ENCODE results near the gene DNAJC11. TPM values are rescaled to one million over a fixed set of nuclear protein-coding genes. Genes with fewer than 3 reads are reported as not detected.
A peak's percentile ranks its signal among the peaks of the same experiment; 100 is the strongest.

Gene DNAJC11
- total and polyA plus RNA-seq, 2 experiments from 2014 or later: 28.9 to 40.6 TPM

- H3K9me3 ChIP-seq (ENCODE audit: low read depth): no peaks in the 10 kb centered on the region
- no peak for DNase-seq
- no peak overlapping the region for H3K4me3 ChIP-seq
- 85 to 87% methylated on average over 7 of the region's 7 CpGs for WGBS, 2 experiments (ENCODE audit: low coverage in 1 of 2, low lambda C conversion rate in 2 of 2, missing lambda C conversion rate in 2 of 2)
- H3K36me3 ChIP-seq (ENCODE audit: low read depth): no peaks in the 10 kb centered on the region
- TF ChIP-seq EZH2 (IDR thresholded peaks at IDR 0.05; ENCODE audit: insufficient read depth, poor library complexity, severe bottlenecking): no peak
- TF ChIP-seq EZH2phosphoT487 (IDR thresholded peaks at IDR 0.05; ENCODE audit: insufficient read depth, low read depth): no peak
- no peaks in the 10 kb centered on the region for H3K79me2 ChIP-seq (ENCODE audit: insufficient read depth)
- no peaks in the 10 kb centered on the region for H3K9me2 ChIP-seq (ENCODE audit: insufficient read depth)
- no peak overlapping the region for H3K4me2 ChIP-seq (ENCODE audit: unreplicated experiment)
- in situ Hi-C loops (cut with MboI): loop anchor here (10.0 kb wide), 1 partner anchor 489 kb away; no protein-coding TSS in a partner anchor
- no peaks in the 10 kb centered on the region for H4K20me1 ChIP-seq (ENCODE audit: insufficient read depth)
- H2AFZ ChIP-seq: no peak overlapping the region
- no peak overlapping the region for H3K9ac ChIP-seq
- peaks cover 6% of the 10 kb centered on the region for H3K4me1 ChIP-seq (ENCODE audit: insufficient read depth)
- no peak overlapping the region for H3K27ac ChIP-seq
- no peaks in the 10 kb centered on the region for H3K27me3 ChIP-seq (replicated peaks; ENCODE audit: insufficient read depth)
- H3F3A ChIP-seq (ENCODE audit: insufficient read depth): no peaks in the 10 kb centered on the region
These were observed 24.6 kb upstream of the DNAJC11 start for GRCh38 chr1:6726253-6726652.

GRCh38 chr1:6724517-6725141, 23.0 kb upstream of the DNAJC11 start:
- Histone ChIP-seq H3K27ac (peak overlapping the region; percentile 58), H3K36me3 (ENCODE audit: low read depth) (no peaks in the 10 kb centered on the region), H3K4me1 (ENCODE audit: insufficient read depth) (peaks cover 6% of the 10 kb centered on the region), H3K27me3 (replicated peaks; ENCODE audit: insufficient read depth) (no peaks in the 10 kb centered on the region), H3K9me3 (ENCODE audit: low read depth) (no peaks in the 10 kb centered on the region), H4K20me1 (ENCODE audit: insufficient read depth) (no peaks in the 10 kb centered on the region), H3K9ac (0 out of 2 replicates have a peak overlapping the region, but pooled peaks have one; percentile 15), H3F3A (ENCODE audit: insufficient read depth) (no peaks in the 10 kb centered on the region), H3K4me3 (peak overlapping the region; percentile 6; the same call in 1 of the 2 replicates), H3K4me2 (ENCODE audit: unreplicated experiment) (peak overlapping the region; percentile 23), H2AFZ (peak overlapping the region; percentile 27), H3K9me2 (ENCODE audit: insufficient read depth) (no peaks in the 10 kb centered on the region), H3K79me2 (ENCODE audit: insufficient read depth) (no peaks in the 10 kb centered on the region)
- peak; percentile 75 for DNase-seq
- in situ Hi-C loops (cut with MboI): loop anchor here (10.0 to 25.0 kb wide), 3 partner anchors 163 to 913 kb away; no protein-coding TSS in a partner anchor
- WGBS, 2 experiments (ENCODE audit: low coverage in 1 of 2, low lambda C conversion rate in 2 of 2, missing lambda C conversion rate in 2 of 2): 37 to 41% methylated on average over 9 of the region's 9 CpGs
- no peak for TF ChIP-seq EZH2phosphoT487 (IDR thresholded peaks at IDR 0.05; ENCODE audit: insufficient read depth, low read depth)
- TF ChIP-seq EZH2 (IDR thresholded peaks at IDR 0.05; ENCODE audit: insufficient read depth, poor library complexity, severe bottlenecking): no peak

- peaks cover 6% of the 10 kb centered on the region for H3K4me1 ChIP-seq (ENCODE audit: insufficient read depth)
- no peak for DNase-seq
- TF ChIP-seq EZH2phosphoT487 (IDR thresholded peaks at IDR 0.05; ENCODE audit: insufficient read depth, low read depth) (no peak), EZH2 (IDR thresholded peaks at IDR 0.05; ENCODE audit: insufficient read depth, poor library complexity, severe bottlenecking) (no peak)
- H3F3A ChIP-seq (ENCODE audit: insufficient read depth): no peaks in the 10 kb centered on the region
- no peaks in the 10 kb centered on the region for H4K20me1 ChIP-seq (ENCODE audit: insufficient read depth)
- H3K27ac ChIP-seq: peak overlapping the region; percentile 58
- no peaks in the 10 kb centered on the region for H3K27me3 ChIP-seq (replicated peaks; ENCODE audit: insufficient read depth)
- no peaks in the 10 kb centered on the region for H3K9me3 ChIP-seq (ENCODE audit: low read depth)
- no peaks in the 10 kb centered on the region for H3K9me2 ChIP-seq (ENCODE audit: insufficient read depth)
- WGBS, 2 experiments (ENCODE audit: low coverage in 1 of 2, low lambda C conversion rate in 2 of 2, missing lambda C conversion rate in 2 of 2): 62 to 65% methylated on average over 17 of the region's 17 CpGs
- H3K36me3 ChIP-seq (ENCODE audit: low read depth): no peaks in the 10 kb centered on the region
- in situ Hi-C loops (cut with MboI): loop anchor here (10.0 to 25.0 kb wide), 3 partner anchors 163 to 913 kb away; no protein-coding TSS in a partner anchor
- no peak overlapping the region for H3K4me2 ChIP-seq (ENCODE audit: unreplicated experiment)
- H2AFZ ChIP-seq: peak overlapping the region; percentile 27
- peak overlapping the region; percentile 6; the same call in 1 of the 2 replicates for H3K4me3 ChIP-seq
- no peaks in the 10 kb centered on the region for H3K79me2 ChIP-seq (ENCODE audit: insufficient read depth)
- no peak overlapping the region for H3K9ac ChIP-seq
These were observed 22.2 kb upstream of the DNAJC11 start for GRCh38 chr1:6723621-6724428.

- TF ChIP-seq EZH2phosphoT487 (IDR thresholded peaks at IDR 0.05; ENCODE audit: insufficient read depth, low read depth) (no peak), EZH2 (IDR thresholded peaks at IDR 0.05; ENCODE audit: insufficient read depth, poor library complexity, severe bottlenecking) (no peak)
- WGBS, 2 experiments (ENCODE audit: low coverage in 1 of 2, low lambda C conversion rate in 2 of 2, missing lambda C conversion rate in 2 of 2): 10 to 19% methylated on average over 1 of the region's 1 CpG
- in situ Hi-C loops (cut with MboI): loop anchor here (25.0 kb wide), 2 partner anchors 176 to 926 kb away; no protein-coding TSS in a partner anchor
These were observed 9.6 kb upstream of the DNAJC11 start for GRCh38 chr1:6711174-6711573.

More at GRCh38 chr1:6711174-6711573, 9.6 kb upstream of the DNAJC11 start:
- H3F3A ChIP-seq (ENCODE audit: insufficient read depth): no peaks in the 10 kb centered on the region
- H3K4me1 ChIP-seq (ENCODE audit: insufficient read depth): no peaks in the 10 kb centered on the region
- no peak overlapping the region for H3K9ac ChIP-seq
- H2AFZ ChIP-seq: no peak overlapping the region
- no peaks in the 10 kb centered on the region for H3K79me2 ChIP-seq (ENCODE audit: insufficient read depth)
- H3K4me2 ChIP-seq (ENCODE audit: unreplicated experiment): no peak overlapping the region
- H4K20me1 ChIP-seq (ENCODE audit: insufficient read depth): no peaks in the 10 kb centered on the region
- no peaks in the 10 kb centered on the region for H3K36me3 ChIP-seq (ENCODE audit: low read depth)
- H3K27ac ChIP-seq: no peak overlapping the region
- peaks cover 4% of the 10 kb centered on the region; the same call in 1 of the 2 replicates for H3K27me3 ChIP-seq (replicated peaks; ENCODE audit: insufficient read depth)
- H3K4me3 ChIP-seq: no peak overlapping the region
- DNase-seq: no peak
- no peaks in the 10 kb centered on the region for H3K9me3 ChIP-seq (ENCODE audit: low read depth)
- no peaks in the 10 kb centered on the region for H3K9me2 ChIP-seq (ENCODE audit: insufficient read depth)
